ENCODE results near the gene GALNT10. TPM values are rescaled to one million over a fixed set of nuclear protein-coding genes. Genes with fewer than 3 reads are reported as not detected.

GALNT10 gene
- total and polyA plus RNA-seq, 3 donors from 2014 or later, result 15.7 to 19.3 (median 17.2) TPM

DNA sequence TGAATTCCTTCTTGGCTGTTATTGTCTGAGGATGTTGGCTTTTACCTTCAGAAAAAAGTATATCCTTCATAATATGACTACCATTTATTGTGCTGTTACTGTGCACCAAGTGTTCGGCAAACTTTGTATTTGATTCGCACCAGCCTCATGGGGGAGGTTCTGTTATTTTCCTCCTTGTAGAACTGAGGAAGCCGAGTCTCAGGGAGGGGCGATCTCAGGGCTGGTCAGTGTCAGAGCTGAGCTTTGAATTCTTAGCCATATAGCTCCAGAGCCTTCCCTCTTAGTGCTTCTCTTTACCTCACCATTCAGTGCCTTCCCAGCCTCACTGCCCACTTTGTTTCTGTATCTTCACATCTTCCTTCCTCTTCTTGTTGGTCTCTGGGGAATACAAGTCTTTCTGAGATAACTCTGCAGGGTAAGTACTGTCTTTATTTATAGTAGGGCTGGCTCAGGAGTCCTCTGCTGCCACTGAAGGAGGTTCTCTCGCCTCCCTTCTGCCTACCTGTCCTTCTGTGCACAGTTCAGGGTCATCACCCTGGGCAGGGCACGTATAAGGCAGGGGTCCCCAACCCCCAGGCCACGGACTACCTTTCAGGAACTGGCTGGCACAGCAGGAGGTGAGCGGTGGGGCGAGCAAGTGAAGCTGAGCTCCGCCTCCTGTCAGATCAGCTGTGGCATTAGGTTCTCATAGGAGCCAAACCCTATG is 48.4 kb downstream of the GALNT10 start:
- intact Hi-C loops (cut with DNase I; ENCODE audit: low total_unique reads), result no loop called here
- peaks cover 16% of the 10 kb centered on the region for H3K4me1 ChIP-seq
- no peak for DNase-seq
- no peaks in the 10 kb centered on the region for H3K36me3 ChIP-seq (ENCODE audit: low read depth, missing control alignments)
- TF ChIP-seq, protein P1, sequence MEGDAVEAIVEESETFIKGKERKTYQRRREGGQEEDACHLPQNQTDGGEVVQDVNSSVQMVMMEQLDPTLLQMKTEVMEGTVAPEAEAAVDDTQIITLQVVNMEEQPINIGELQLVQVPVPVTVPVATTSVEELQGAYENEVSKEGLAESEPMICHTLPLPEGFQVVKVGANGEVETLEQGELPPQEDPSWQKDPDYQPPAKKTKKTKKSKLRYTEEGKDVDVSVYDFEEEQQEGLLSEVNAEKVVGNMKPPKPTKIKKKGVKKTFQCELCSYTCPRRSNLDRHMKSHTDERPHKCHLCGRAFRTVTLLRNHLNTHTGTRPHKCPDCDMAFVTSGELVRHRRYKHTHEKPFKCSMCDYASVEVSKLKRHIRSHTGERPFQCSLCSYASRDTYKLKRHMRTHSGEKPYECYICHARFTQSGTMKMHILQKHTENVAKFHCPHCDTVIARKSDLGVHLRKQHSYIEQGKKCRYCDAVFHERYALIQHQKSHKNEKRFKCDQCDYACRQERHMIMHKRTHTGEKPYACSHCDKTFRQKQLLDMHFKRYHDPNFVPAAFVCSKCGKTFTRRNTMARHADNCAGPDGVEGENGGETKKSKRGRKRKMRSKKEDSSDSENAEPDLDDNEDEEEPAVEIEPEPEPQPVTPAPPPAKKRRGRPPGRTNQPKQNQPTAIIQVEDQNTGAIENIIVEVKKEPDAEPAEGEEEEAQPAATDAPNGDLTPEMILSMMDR (IDR thresholded peaks at IDR 0.05), result no peak
- WGBS, 2 donors, result 67 to 73% methylated on average over 8 to 10 of the region's 10 CpGs
- H3K9me3 ChIP-seq, result no peaks in the 10 kb centered on the region
- H3K27me3 ChIP-seq, result no peaks in the 10 kb centered on the region
- no peak overlapping the region for H3K4me3 ChIP-seq
- H3K27ac ChIP-seq, result no peak overlapping the region

DNA sequence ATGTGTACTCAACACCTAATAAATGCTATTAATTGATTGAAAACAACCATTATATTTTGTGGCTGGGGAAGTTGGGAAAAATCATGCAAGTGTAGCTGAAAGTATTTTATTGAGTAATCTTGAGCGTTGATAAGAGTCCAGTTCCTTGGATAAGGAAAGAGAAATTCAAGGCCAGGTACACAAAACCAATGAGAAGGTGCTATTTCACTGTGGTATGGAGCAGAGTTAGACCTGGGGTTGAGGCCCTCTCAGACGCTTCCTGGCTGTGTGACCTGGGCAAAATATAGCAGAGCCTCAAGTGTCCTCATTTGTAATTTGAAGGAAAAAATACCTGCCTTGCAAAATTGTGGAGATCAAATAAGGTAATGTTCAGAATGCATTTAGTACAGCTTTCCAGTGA is 50.1 kb downstream of the GALNT10 start:
- intact Hi-C loops (cut with DNase I; ENCODE audit: low total_unique reads), result no loop called here
- H3K9me3 ChIP-seq, result no peaks in the 10 kb centered on the region
- 69 to 77% methylated on average over 2 of the region's 2 CpGs for WGBS, 2 donors
- H3K36me3 ChIP-seq (ENCODE audit: low read depth, missing control alignments), result no peaks in the 10 kb centered on the region
- no peak overlapping the region for H3K27ac ChIP-seq
- H3K4me3 ChIP-seq, result no peak overlapping the region
- H3K4me1 ChIP-seq, result peaks cover 16% of the 10 kb centered on the region
- TF ChIP-seq, protein P1 (IDR thresholded peaks at IDR 0.05), result no peak
- no peak for TF ChIP-seq POLR2A (IDR thresholded peaks at IDR 0.05)
- DNase-seq, result no peak
- H3K27me3 ChIP-seq, result no peaks in the 10 kb centered on the region

DNA sequence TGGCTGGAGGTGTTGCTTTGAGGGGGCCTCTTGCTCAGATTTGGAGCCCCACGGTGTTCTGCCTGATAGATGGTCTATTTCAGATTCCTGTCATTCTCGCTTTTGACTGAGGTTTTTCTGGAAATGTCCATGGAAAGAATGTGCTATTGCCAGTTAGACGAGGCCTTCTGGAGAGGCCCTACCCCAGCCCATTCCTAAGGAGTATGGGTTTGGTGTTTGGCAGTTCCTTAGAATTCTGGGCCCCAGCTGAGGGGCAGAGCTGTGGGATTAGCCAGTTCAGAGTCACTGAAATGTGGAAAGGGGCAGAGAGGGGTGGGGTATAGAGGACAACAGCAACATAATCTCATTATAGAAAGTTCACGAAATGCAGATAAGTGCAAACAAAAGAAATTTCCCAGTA is 50.5 kb downstream of the GALNT10 start:
- peaks cover 16% of the 10 kb centered on the region for H3K4me1 ChIP-seq
- H3K27ac ChIP-seq, result no peak overlapping the region
- H3K27me3 ChIP-seq, result no peaks in the 10 kb centered on the region
- H3K4me3 ChIP-seq, result no peak overlapping the region
- DNase-seq, result no peak
- TF ChIP-seq POLR2A (IDR thresholded peaks at IDR 0.05), result no peak
- TF ChIP-seq, protein P1 (IDR thresholded peaks at IDR 0.05), result no peak
- intact Hi-C loops (cut with DNase I; ENCODE audit: low total_unique reads), result no loop called here
- WGBS, 2 donors, result 76 to 80% methylated on average over 4 of the region's 4 CpGs
- H3K9me3 ChIP-seq, result no peaks in the 10 kb centered on the region
- no peaks in the 10 kb centered on the region for H3K36me3 ChIP-seq (ENCODE audit: low read depth, missing control alignments)

DNA sequence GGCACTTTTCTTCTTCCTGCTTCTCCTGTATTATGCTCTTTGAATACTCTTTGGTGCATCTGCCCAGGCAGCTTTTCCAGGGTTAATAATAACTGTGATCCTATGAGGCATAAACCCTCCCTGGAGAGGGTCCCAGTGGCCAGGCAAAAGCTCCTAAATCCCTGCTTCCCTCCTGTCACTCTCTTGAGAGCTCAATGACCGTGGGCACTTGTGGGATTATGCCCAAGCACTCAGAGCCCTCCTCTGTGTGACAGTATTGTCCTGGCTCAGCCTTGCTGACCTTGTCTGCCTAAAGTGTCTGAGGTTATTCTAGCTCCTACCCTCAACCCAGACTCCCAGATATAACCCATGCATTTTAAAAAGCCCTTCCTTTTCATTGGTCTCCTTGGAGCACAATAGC is 51.9 kb downstream of the GALNT10 start:
- peaks cover 16% of the 10 kb centered on the region for H3K4me1 ChIP-seq
- no peaks in the 10 kb centered on the region for H3K27me3 ChIP-seq
- DNase-seq, result no peak
- no peak overlapping the region for H3K4me3 ChIP-seq
- H3K9me3 ChIP-seq, result no peaks in the 10 kb centered on the region
- no peaks in the 10 kb centered on the region for H3K36me3 ChIP-seq (ENCODE audit: low read depth, missing control alignments)
- WGBS, 2 donors, result 48 to 70% methylated on average over 1 of the region's 1 CpG
- no peak overlapping the region for H3K27ac ChIP-seq
- intact Hi-C loops (cut with DNase I; ENCODE audit: low total_unique reads), result no loop called here
- no peak for TF ChIP-seq POLR2A (IDR thresholded peaks at IDR 0.05)
- TF ChIP-seq, protein P1 (IDR thresholded peaks at IDR 0.05), result no peak

DNA sequence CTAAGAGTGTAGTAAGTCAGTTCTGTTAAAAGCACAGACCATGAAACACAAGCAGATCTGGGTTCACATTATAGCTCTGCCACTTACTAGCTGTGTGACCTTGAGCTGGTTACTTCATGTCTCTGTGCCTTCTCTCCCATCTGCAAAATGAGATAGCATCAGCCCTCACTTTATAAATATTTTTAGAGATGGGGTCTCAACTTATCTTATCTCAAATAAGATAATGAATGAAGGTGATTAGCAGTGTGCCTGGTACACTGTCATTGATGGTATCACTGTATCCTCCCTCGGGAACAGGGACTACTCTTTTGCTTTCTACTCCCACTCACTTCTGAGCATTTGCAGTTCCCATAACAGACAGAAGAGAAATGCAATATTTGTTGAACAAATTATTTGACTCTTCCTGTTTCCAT is 52.4 kb downstream of the GALNT10 start:
- H3K27me3 ChIP-seq, result no peaks in the 10 kb centered on the region
- DNase-seq, result no peak
- H3K27ac ChIP-seq, result no peak overlapping the region
- no peaks in the 10 kb centered on the region for H3K36me3 ChIP-seq (ENCODE audit: low read depth, missing control alignments)
- H3K9me3 ChIP-seq, result no peaks in the 10 kb centered on the region
- intact Hi-C loops (cut with DNase I; ENCODE audit: low total_unique reads), result no loop called here
- H3K4me1 ChIP-seq, result peaks cover 16% of the 10 kb centered on the region
- H3K4me3 ChIP-seq, result no peak overlapping the region
- WGBS, 2 donors, result 0 to 24% methylated on average over 1 of the region's 1 CpG
- TF ChIP-seq, protein P1 (IDR thresholded peaks at IDR 0.05), result no peak
- no peak for TF ChIP-seq POLR2A (IDR thresholded peaks at IDR 0.05)
